Medulla oblongata (tissue), 1 donor: ENCODE results near the gene CNTN5.

Experiments
- DNase-seq: peaks from one replicate; pipeline ENCODE4 v3.0.0-alpha.2; 2015; ENCODE audit errors: extremely low spot score

Gene CNTN5

GRCh38 chr11:99920956-99921355 lies 900.2 kb downstream of the CNTN5 start:
- no peak for DNase-seq

GRCh38 chr11:99925968-99926367 lies 905.2 kb downstream of the CNTN5 start:
- DNase-seq = no peak

- no peak for DNase-seq
Measured at GRCh38 chr11:99932684-99933083, 911.9 kb downstream of the CNTN5 start.

GRCh38 chr11:99934008-99934407 lies 913.3 kb downstream of the CNTN5 start:
- no peak for DNase-seq

GRCh38 chr11:99937330-99937729 lies 916.6 kb downstream of the CNTN5 start:
- no peak for DNase-seq

GRCh38 chr11:99952816-99953215 lies 932.1 kb downstream of the CNTN5 start:
- no peak for DNase-seq

GRCh38 chr11:99960536-99960935 lies 939.8 kb downstream of the CNTN5 start:
- DNase-seq = no peak

- DNase-seq = no peak
Measured at GRCh38 chr11:99968336-99968735, 947.6 kb downstream of the CNTN5 start.

GRCh38 chr11:99973993-99974392 lies 953.2 kb downstream of the CNTN5 start:
- no peak for DNase-seq

GRCh38 chr11:99979042-99979441 lies 958.3 kb downstream of the CNTN5 start:
- DNase-seq = no peak

- no peak for DNase-seq
Measured at GRCh38 chr11:99987821-99988470, 967.2 kb downstream of the CNTN5 start.

- DNase-seq = no peak
Measured at GRCh38 chr11:99988471-99988837, 967.7 kb downstream of the CNTN5 start.

GRCh38 chr11:100003985-100004384 lies 983.2 kb downstream of the CNTN5 start:
- DNase-seq = no peak

- no peak for DNase-seq
Measured at GRCh38 chr11:100004541-100004940, 983.8 kb downstream of the CNTN5 start.

- no peak for DNase-seq
Measured at GRCh38 chr11:100008417-100008816, 987.7 kb downstream of the CNTN5 start.

- no peak for DNase-seq
Measured at GRCh38 chr11:100009728-100010127, 989.0 kb downstream of the CNTN5 start.

- DNase-seq = no peak
Measured at GRCh38 chr11:100010393-100010792, 989.6 kb downstream of the CNTN5 start.

- DNase-seq = no peak
Measured at GRCh38 chr11:100011697-100012096, 990.9 kb downstream of the CNTN5 start.

GRCh38 chr11:100013011-100013410 lies 992.3 kb downstream of the CNTN5 start:
- DNase-seq = no peak

- DNase-seq = no peak
Measured at GRCh38 chr11:100031973-100032372, 1011.2 kb downstream of the CNTN5 start.

- no peak for DNase-seq
Measured at GRCh38 chr11:100061006-100061405, 1040.3 kb downstream of the CNTN5 start.

- no peak for DNase-seq
Measured at GRCh38 chr11:100066399-100066798, 1045.7 kb downstream of the CNTN5 start.

- no peak for DNase-seq
Measured at GRCh38 chr11:100068116-100068515, 1047.4 kb downstream of the CNTN5 start.

- no peak for DNase-seq
Measured at GRCh38 chr11:100072131-100072530, 1051.4 kb downstream of the CNTN5 start.
